ENCODE results near the gene ANKRD11.
"Not testable (repeated sequence)": the region's sequence is repeated elsewhere in the genome, so short reads cannot be mapped to it uniquely, and the experiment has no call there.

Gene ANKRD11

GRCh38 chr16:89398924-89399323 lies 91.4 kb downstream of the ANKRD11 start:
- DNase-seq = no peak

GRCh38 chr16:89397331-89397861 lies 93.0 kb downstream of the ANKRD11 start:
- no peak for DNase-seq

- no peak for DNase-seq
Measured at GRCh38 chr16:89396156-89396555, 94.2 kb downstream of the ANKRD11 start.

GRCh38 chr16:89395150-89396142 lies 94.9 kb downstream of the ANKRD11 start:
- DNase-seq = no peak

GRCh38 chr16:89393738-89394406 lies 96.5 kb downstream of the ANKRD11 start:
- DNase-seq = no peak

- no peak for DNase-seq
Measured at GRCh38 chr16:89392881-89393737, 97.3 kb downstream of the ANKRD11 start.

GRCh38 chr16:89390224-89390583 lies 100.2 kb downstream of the ANKRD11 start:
- not testable (repeated sequence) for DNase-seq

GRCh38 chr16:89389504-89390223 lies 100.7 kb downstream of the ANKRD11 start:
- DNase-seq = not testable (repeated sequence)

- no peak for DNase-seq
Measured at GRCh38 chr16:89388536-89388935, 101.8 kb downstream of the ANKRD11 start.

GRCh38 chr16:89386306-89387185 lies 103.8 kb downstream of the ANKRD11 start:
- DNase-seq = no peak

- DNase-seq = no peak
Measured at GRCh38 chr16:89385712-89386111, 104.6 kb downstream of the ANKRD11 start.

- DNase-seq = no peak
Measured at GRCh38 chr16:89384282-89384681, 106.1 kb downstream of the ANKRD11 start.

- DNase-seq = no peak
Measured at GRCh38 chr16:89383095-89384003, 107.0 kb downstream of the ANKRD11 start.

- DNase-seq = not testable (repeated sequence)
Measured at GRCh38 chr16:89382555-89382954, 107.8 kb downstream of the ANKRD11 start.

- no peak for DNase-seq
Measured at GRCh38 chr16:89381788-89382187, 108.6 kb downstream of the ANKRD11 start.

- no peak for DNase-seq
Measured at GRCh38 chr16:89380681-89381080, 109.7 kb downstream of the ANKRD11 start.

GRCh38 chr16:89378947-89379771 lies 111.2 kb downstream of the ANKRD11 start:
- no peak for DNase-seq

GRCh38 chr16:89377453-89377848 lies 112.9 kb downstream of the ANKRD11 start:
- DNase-seq = no peak
